HUDEP-2 (cell line): Measurements from ENCODE around the gene USP7.
"Not testable (repeated sequence)": the region's sequence is repeated elsewhere in the genome, so short reads cannot be mapped to it uniquely, and the experiment has no call there.

Experiments used
- DNase-seq, 76 experiments: peaks; one replicate each; lab custom pipeline; 2025; ENCODE audit not compliant: unreplicated experiment in 76 of 76; lab: John Stamatoyannopoulos, UW

USP7 gene

GRCh38 chr16:8975039-8975438, 11.3 kb upstream of the USP7 start:
- DNase-seq, result no peak

GRCh38 chr16:8972843-8973586, 9.3 kb upstream of the USP7 start:
- DNase-seq, result no peak

- DNase-seq, result no peak
These were observed 7.7 kb upstream of the USP7 start for GRCh38 chr16:8971416-8971815.

- DNase-seq, result not testable (repeated sequence)
These were observed 5.6 kb upstream of the USP7 start for GRCh38 chr16:8969202-8969897.

GRCh38 chr16:8968054-8968453, 4.3 kb upstream of the USP7 start:
- DNase-seq, result not testable (repeated sequence)

GRCh38 chr16:8967132-8967821, 3.6 kb upstream of the USP7 start:
- peak in 61 of 76 experiments; percentile 7 to 74 (median 42) for DNase-seq

- DNase-seq, result no peak
These were observed 3.1 kb upstream of the USP7 start for GRCh38 chr16:8966817-8967131.

- DNase-seq, result peak in 1 of 76 experiments; percentile 26
These were observed 756 bp upstream of the USP7 start for GRCh38 chr16:8964462-8964861.

- no peak for DNase-seq
These were observed 491 bp downstream of the USP7 start for GRCh38 chr16:8963010-8963820.

GRCh38 chr16:8962393-8963009, 1.2 kb downstream of the USP7 start:
- peak in 4 of 76 experiments; percentile 8 to 13 (median 10) for DNase-seq

GRCh38 chr16:8961811-8962390, 1.8 kb downstream of the USP7 start:
- DNase-seq, result peak in 40 of 76 experiments; percentile 4 to 63 (median 28)

GRCh38 chr16:8960788-8961109, 3.0 kb downstream of the USP7 start:
- no peak for DNase-seq

GRCh38 chr16:8959921-8960787, 3.6 kb downstream of the USP7 start:
- no peak for DNase-seq

GRCh38 chr16:8958344-8959167, 5.2 kb downstream of the USP7 start:
- DNase-seq, result no peak

- no peak for DNase-seq
These were observed 6.1 kb downstream of the USP7 start for GRCh38 chr16:8957509-8958157.

GRCh38 chr16:8957063-8957397, 6.7 kb downstream of the USP7 start:
- DNase-seq, result no peak

- peak in 3 of 76 experiments; percentile 5 to 24 (median 14) for DNase-seq
These were observed 7.2 kb downstream of the USP7 start for GRCh38 chr16:8956265-8957062.
